Fibroblast of lung (primary cell): ENCODE measurements around the gene CHD9. TPM values are rescaled to one million over a fixed set of nuclear protein-coding genes. Genes with fewer than 3 reads are reported as not detected.
A peak's percentile ranks its signal among the peaks of the same experiment; 100 is the strongest.

ENCODE experiments used
- DNase-seq, 2 donors: peaks; one replicate each; pipeline versions ENCODE4 v3.0.0 to v3.0.0-alpha.2; 2010; ENCODE audit warnings: low read depth in 2 of 2
- H2AFZ ChIP-seq: 2 replicates; pipeline ENCODE4 v1.5.1; 2012; ENCODE audit warnings: low read length, control low read depth, inconsistent platforms
- H3K27ac ChIP-seq: 2 replicates; pipeline ENCODE4 v1.5.1; 2011; ENCODE audit warnings: low read length, control low read depth; ENCODE audit not compliant: insufficient read depth
- H3K27me3 ChIP-seq: 2 replicates; pipeline ENCODE4 v1.5.1; 2011; ENCODE audit warnings: mild to moderate bottlenecking, low read length; ENCODE audit not compliant: control insufficient read depth, insufficient read depth
- H3K36me3 ChIP-seq: 2 replicates; pipeline ENCODE4 v1.5.1; 2011; ENCODE audit warnings: low read length; ENCODE audit not compliant: control insufficient read depth, insufficient read depth
- H3K4me1 ChIP-seq: 2 replicates; pipeline ENCODE4 v1.5.1; 2011; ENCODE audit warnings: low read length; ENCODE audit not compliant: control insufficient read depth, insufficient read depth; ENCODE audit errors: extremely low read depth
- H3K4me2 ChIP-seq: 2 replicates; pipeline ENCODE4 v1.5.1; 2011; ENCODE audit warnings: low read length, control low read depth; ENCODE audit not compliant: insufficient read depth; ENCODE audit errors: extremely low read depth
- H3K4me3 ChIP-seq, 4 experiments: fragments of 200-600 bp in 1 of 4; sonication (generic) in 1 of 4; replicated peaks in 1 of 4; 2 replicates each; pipeline ENCODE4 v1.5.1; 2011 to 2016; ENCODE audit warnings: low read length in 4 of 4, low read depth in 3 of 4, mild to moderate bottlenecking in 3 of 4, control low read depth in 2 of 4, inconsistent platforms in 1 of 4, mixed read lengths in 1 of 4; ENCODE audit not compliant: insufficient read depth in 1 of 4; ENCODE audit errors: control extremely low read depth in 1 of 4
- H3K79me2 ChIP-seq: 2 replicates; pipeline ENCODE4 v1.5.1; 2012; ENCODE audit warnings: mild to moderate bottlenecking, low read length, inconsistent platforms; ENCODE audit not compliant: control insufficient read depth, insufficient read depth
- H3K9ac ChIP-seq: 2 replicates; pipeline ENCODE4 v1.5.1; 2011; ENCODE audit warnings: mild to moderate bottlenecking, low read length, control low read depth; ENCODE audit not compliant: insufficient read depth
- H3K9me3 ChIP-seq: 2 replicates; pipeline ENCODE4 v1.5.1; 2012; ENCODE audit warnings: low read depth, low read length; ENCODE audit not compliant: control insufficient read depth, insufficient read depth
- H4K20me1 ChIP-seq: 2 replicates; pipeline ENCODE4 v1.5.1; 2011; ENCODE audit warnings: low read length; ENCODE audit not compliant: control insufficient read depth, insufficient read depth; ENCODE audit errors: extremely low read depth
- EZH2 ChIP-seq: IDR thresholded peaks from 2 replicates; pipeline ENCODE4 v1.5.1; 2012; ENCODE audit warnings: low read length, control low read depth, mild to moderate bottlenecking; ENCODE audit errors: missing control alignments
- polyA plus RNA-seq, 2 donors: library from polyadenylated mRNA; depleted of rRNA in 1 of 2; stranded (reverse) in 1 of 2; unstranded in 1 of 2; fragments of >200 nt; gene quantifications; 2 replicates each; pipeline ENCODE4 v1.2.1, GENCODE V29; 2011 to 2012; ENCODE audit warnings: missing spikeins in 1 of 2
- total RNA-seq: library from RNA; depleted of rRNA; stranded (reverse); fragments of >200 nt; gene quantifications from 2 replicates; pipeline ENCODE4 v1.2.1, GENCODE V29; 2014
- TF ChIP-seq, protein P1 (sequence below), 2 donors: IDR thresholded peaks in 1 of 2; conservative IDR thresholded peaks in 1 of 2; 1 replicate in 1 of 2; 2 replicates in 1 of 2; pipeline ENCODE4 v1.5.1; 2011 to 2012; ENCODE audit warnings: low read length in 2 of 2, control low read depth in 1 of 2, inconsistent platforms in 1 of 2, low read depth in 1 of 2, mild to moderate bottlenecking in 1 of 2

CHD9 gene
- total and polyA plus RNA-seq, 2 donors (not counting 1 experiment from before 2014, with no cell fraction given): 32.9 to 60.9 TPM

DNA sequence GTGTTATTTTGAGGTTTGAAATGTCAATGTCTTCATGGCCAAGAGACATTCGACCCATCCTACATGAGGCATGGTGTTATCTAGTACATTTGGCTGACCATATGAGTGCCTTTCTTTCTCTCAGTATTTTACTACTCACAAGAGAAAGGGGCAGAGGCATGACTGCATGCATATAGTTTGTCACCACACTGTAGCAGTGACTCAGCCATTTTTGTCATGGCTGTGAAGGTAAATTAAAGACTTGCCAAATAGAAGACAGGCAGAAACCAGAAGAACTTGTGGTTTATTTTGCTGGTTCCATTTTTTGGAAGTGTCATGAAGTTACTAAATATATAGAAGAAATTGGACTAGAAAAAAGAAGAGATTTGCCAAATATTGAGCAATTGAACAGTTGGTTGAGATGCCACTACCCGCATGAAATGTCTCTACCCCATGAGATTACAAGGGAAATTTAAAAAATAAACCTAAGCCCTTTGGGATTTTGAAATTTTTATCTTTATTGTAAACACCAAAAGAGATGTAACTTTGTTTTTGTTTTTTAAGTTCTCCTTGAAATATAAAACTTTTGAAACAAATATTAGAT, 170.3 kb downstream of the CHD9 start:
- no peak overlapping the region for H2AFZ ChIP-seq
- H3K9me3 ChIP-seq: no peaks in the 10 kb centered on the region
- TF ChIP-seq, protein P1, sequence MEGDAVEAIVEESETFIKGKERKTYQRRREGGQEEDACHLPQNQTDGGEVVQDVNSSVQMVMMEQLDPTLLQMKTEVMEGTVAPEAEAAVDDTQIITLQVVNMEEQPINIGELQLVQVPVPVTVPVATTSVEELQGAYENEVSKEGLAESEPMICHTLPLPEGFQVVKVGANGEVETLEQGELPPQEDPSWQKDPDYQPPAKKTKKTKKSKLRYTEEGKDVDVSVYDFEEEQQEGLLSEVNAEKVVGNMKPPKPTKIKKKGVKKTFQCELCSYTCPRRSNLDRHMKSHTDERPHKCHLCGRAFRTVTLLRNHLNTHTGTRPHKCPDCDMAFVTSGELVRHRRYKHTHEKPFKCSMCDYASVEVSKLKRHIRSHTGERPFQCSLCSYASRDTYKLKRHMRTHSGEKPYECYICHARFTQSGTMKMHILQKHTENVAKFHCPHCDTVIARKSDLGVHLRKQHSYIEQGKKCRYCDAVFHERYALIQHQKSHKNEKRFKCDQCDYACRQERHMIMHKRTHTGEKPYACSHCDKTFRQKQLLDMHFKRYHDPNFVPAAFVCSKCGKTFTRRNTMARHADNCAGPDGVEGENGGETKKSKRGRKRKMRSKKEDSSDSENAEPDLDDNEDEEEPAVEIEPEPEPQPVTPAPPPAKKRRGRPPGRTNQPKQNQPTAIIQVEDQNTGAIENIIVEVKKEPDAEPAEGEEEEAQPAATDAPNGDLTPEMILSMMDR (conservative IDR thresholded peaks at IDR 0.05 in 1 of 2, IDR thresholded peaks at IDR 0.05 in 1 of 2; ENCODE audit: low read depth in 1 of 2, low read length in 2 of 2): no peak
- no peak for TF ChIP-seq EZH2
- H3K4me2 ChIP-seq: no peak overlapping the region
- no peaks in the 10 kb centered on the region for H3K27me3 ChIP-seq
- peaks cover 4% of the 10 kb centered on the region for H3K36me3 ChIP-seq
- no peak overlapping the region for H3K4me3 ChIP-seq
- H3K27ac ChIP-seq: no peak overlapping the region
- DNase-seq: peak in 1 of 2 donors; percentile 41
- H3K9ac ChIP-seq: no peak overlapping the region
- peaks cover 27% of the 10 kb centered on the region for H3K79me2 ChIP-seq
- H3K4me1 ChIP-seq: peaks cover 3% of the 10 kb centered on the region
- H4K20me1 ChIP-seq: no peaks in the 10 kb centered on the region

DNA sequence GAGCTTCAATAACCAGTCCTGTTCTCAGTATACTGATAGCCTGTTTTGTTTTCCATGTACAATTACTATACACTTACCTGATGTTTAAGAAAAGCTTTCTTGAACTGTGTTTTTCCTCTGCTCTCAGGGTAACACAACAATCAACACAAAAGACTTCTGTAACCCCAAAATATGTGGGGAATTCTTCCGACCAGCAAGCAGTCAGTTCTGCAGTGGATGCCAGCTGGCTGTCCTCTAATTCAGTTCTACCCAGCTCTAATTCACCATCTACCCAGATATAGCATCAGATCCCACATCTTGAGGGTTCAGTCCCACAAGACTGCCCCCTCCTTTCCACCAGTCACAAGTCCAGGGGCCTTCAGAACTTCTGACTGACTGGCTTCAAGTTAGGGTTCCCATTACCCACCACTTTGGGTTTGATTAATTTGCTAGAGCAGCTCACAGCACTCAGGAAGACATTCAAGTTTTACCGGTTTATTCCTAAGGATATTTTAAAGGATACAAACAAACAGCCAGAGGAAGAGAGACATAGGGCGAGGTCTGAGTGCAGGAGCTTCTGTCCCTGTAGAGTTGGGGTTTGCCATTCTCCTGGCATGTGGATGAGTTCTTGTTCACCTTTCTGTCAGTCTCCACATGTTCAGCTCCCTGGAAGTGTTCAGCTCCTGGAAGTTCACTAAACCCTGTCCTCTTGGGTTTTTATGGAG, 178.2 kb downstream of the CHD9 start:
- peaks cover 2% of the 10 kb centered on the region for H3K4me1 ChIP-seq
- no peak overlapping the region for H3K9ac ChIP-seq
- no peaks in the 10 kb centered on the region for H3K27me3 ChIP-seq
- no peaks in the 10 kb centered on the region for H4K20me1 ChIP-seq
- H3K4me2 ChIP-seq: no peak overlapping the region
- no peak overlapping the region for H2AFZ ChIP-seq
- no peak for DNase-seq
- peaks cover 17% of the 10 kb centered on the region for H3K36me3 ChIP-seq
- H3K9me3 ChIP-seq: no peaks in the 10 kb centered on the region
- peaks cover 2% of the 10 kb centered on the region for H3K79me2 ChIP-seq
- no peak overlapping the region for H3K27ac ChIP-seq
- H3K4me3 ChIP-seq: no peak overlapping the region
- TF ChIP-seq, protein P1 (conservative IDR thresholded peaks at IDR 0.05 in 1 of 2, IDR thresholded peaks at IDR 0.05 in 1 of 2; ENCODE audit: low read depth in 1 of 2, low read length in 2 of 2): no peak
- TF ChIP-seq EZH2: no peak

DNA sequence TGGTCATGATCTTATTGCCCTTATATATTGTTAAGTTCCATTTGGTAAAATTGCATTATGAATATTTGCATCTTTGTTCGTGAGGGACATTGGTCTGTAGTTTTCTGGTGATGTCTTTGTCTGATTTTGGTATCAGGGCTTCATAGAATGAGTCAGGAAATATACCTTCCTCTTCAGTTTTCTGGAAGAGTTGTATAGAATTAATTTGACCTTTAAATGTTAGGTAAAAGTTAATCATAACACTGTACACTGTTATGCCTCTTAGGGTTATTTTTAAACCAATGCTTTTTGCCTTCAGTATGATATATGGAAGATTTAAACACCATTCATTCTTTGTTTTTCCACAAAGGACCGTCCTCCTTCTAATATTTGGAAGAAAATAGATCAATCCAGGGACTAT, 180.0 kb downstream of the CHD9 start:
- Histone ChIP-seq H3K79me2 (peaks cover 2% of the 10 kb centered on the region), H3K9ac (no peak overlapping the region), H3K27me3 (no peaks in the 10 kb centered on the region), H3K36me3 (peaks cover 15% of the 10 kb centered on the region), H3K27ac (no peak overlapping the region), H4K20me1 (no peaks in the 10 kb centered on the region), H2AFZ (no peak overlapping the region), H3K4me1 (peaks cover 2% of the 10 kb centered on the region), H3K4me2 (no peak overlapping the region), H3K4me3 (no peak overlapping the region), H3K9me3 (no peaks in the 10 kb centered on the region)
- DNase-seq: no peak
- TF ChIP-seq EZH2: no peak
- TF ChIP-seq, protein P1 (conservative IDR thresholded peaks at IDR 0.05 in 1 of 2, IDR thresholded peaks at IDR 0.05 in 1 of 2; ENCODE audit: low read depth in 1 of 2, low read length in 2 of 2): no peak
